Upper lobe of right lung (tissue), 1 donor: ENCODE data around the gene SNX21. TPM values are rescaled to one million over a fixed set of nuclear protein-coding genes. Genes with fewer than 3 reads are reported as not detected.

Source experiments
- ATAC-seq: fragments of 200-7000 bp; cut with Tn5 transposase; one replicate; pipeline ENCODE4 v1.9.1; 2020; ENCODE audit warnings: mild to moderate bottlenecking, moderate library complexity
- DNase-seq: peaks from one replicate; pipeline ENCODE4 v3.0.0-alpha.2; 2020
- H3K27ac ChIP-seq: fragments of 200-600 bp; one replicate; pipeline ENCODE4 v1.8.0; 2022
- H3K27me3 ChIP-seq: fragments of 200-600 bp; one replicate; pipeline ENCODE4 v1.8.0; 2022; ENCODE audit warnings: mild to moderate bottlenecking
- H3K36me3 ChIP-seq: fragments of 200-600 bp; one replicate; pipeline ENCODE4 v1.8.0; 2022
- H3K4me1 ChIP-seq: fragments of 200-600 bp; one replicate; pipeline ENCODE4 v1.8.0; 2022
- H3K4me3 ChIP-seq: fragments of 200-600 bp; one replicate; pipeline ENCODE4 v1.8.0; 2022; ENCODE audit warnings: mild to moderate bottlenecking
- H3K9me3 ChIP-seq: fragments of 200-600 bp; one replicate; pipeline ENCODE4 v1.8.0; 2022
- intact Hi-C: fragments of 100-400 bp; cut with DNase I; formaldehyde crosslinking; loops from one replicate; pipeline ENCODE4 v1.11.0; 2022
- total RNA-seq: library from RNA; stranded (reverse); fragmentation: NEBNext Ultra II Directional; extraction: Animal tissue kit (Norgen Biotek cat#: 25700); gene quantifications from one replicate; pipeline ENCODE4 v1.2.1, GENCODE V29; 2021
- TF ChIP-seq, protein P1 (sequence below): fragments of 200-600 bp; IDR thresholded peaks from one replicate; pipeline ENCODE4 v1.8.0; 2022; ENCODE audit warnings: antibody characterized with exemption
- donor health status: DM: no; HTN: yes; CAD: no; lungs with severe emphysema.

SNX21 gene
- total RNA-seq, 1 donor from 2014 or later = 23.4 TPM

- Histone ChIP-seq H3K9me3 (no peaks in the 10 kb centered on the region), H3K4me3 (no peak overlapping the region), H3K27me3 (no peaks in the 10 kb centered on the region), H3K4me1 (peaks cover 13% of the 10 kb centered on the region), H3K27ac (no peak overlapping the region), H3K36me3 (peaks cover 40% of the 10 kb centered on the region)
- DNase-seq (no peak), ATAC-seq (no peak)
- intact Hi-C loops = no loop called here
- TF ChIP-seq, protein P1, sequence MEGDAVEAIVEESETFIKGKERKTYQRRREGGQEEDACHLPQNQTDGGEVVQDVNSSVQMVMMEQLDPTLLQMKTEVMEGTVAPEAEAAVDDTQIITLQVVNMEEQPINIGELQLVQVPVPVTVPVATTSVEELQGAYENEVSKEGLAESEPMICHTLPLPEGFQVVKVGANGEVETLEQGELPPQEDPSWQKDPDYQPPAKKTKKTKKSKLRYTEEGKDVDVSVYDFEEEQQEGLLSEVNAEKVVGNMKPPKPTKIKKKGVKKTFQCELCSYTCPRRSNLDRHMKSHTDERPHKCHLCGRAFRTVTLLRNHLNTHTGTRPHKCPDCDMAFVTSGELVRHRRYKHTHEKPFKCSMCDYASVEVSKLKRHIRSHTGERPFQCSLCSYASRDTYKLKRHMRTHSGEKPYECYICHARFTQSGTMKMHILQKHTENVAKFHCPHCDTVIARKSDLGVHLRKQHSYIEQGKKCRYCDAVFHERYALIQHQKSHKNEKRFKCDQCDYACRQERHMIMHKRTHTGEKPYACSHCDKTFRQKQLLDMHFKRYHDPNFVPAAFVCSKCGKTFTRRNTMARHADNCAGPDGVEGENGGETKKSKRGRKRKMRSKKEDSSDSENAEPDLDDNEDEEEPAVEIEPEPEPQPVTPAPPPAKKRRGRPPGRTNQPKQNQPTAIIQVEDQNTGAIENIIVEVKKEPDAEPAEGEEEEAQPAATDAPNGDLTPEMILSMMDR = no peak
Measured at GRCh38 chr20:45882469-45883099, 49.0 kb downstream of the SNX21 start.

- peaks cover 13% of the 10 kb centered on the region for H3K4me1 ChIP-seq
- H3K4me3 ChIP-seq = no peak overlapping the region
- intact Hi-C loops = no loop called here
- peaks cover 35% of the 10 kb centered on the region for H3K36me3 ChIP-seq
- TF ChIP-seq, protein P1 = no peak
- DNase-seq = peak; percentile 43
- ATAC-seq = no peak
- H3K9me3 ChIP-seq = no peaks in the 10 kb centered on the region
- H3K27ac ChIP-seq = no peak overlapping the region
- no peaks in the 10 kb centered on the region for H3K27me3 ChIP-seq
Measured at GRCh38 chr20:45883100-45883469, 49.5 kb downstream of the SNX21 start.

GRCh38 chr20:45886590-45887345, 53.2 kb downstream of the SNX21 start:
- ATAC-seq = no peak
- DNase-seq = no peak
- H3K36me3 ChIP-seq = peaks cover 27% of the 10 kb centered on the region
- no peaks in the 10 kb centered on the region for H3K9me3 ChIP-seq
- H3K27ac ChIP-seq = no peak overlapping the region
- intact Hi-C loops = no loop called here
- H3K27me3 ChIP-seq = no peaks in the 10 kb centered on the region
- H3K4me1 ChIP-seq = peaks cover 7% of the 10 kb centered on the region
- TF ChIP-seq, protein P1 = no peak
- no peak overlapping the region for H3K4me3 ChIP-seq

DNA sequence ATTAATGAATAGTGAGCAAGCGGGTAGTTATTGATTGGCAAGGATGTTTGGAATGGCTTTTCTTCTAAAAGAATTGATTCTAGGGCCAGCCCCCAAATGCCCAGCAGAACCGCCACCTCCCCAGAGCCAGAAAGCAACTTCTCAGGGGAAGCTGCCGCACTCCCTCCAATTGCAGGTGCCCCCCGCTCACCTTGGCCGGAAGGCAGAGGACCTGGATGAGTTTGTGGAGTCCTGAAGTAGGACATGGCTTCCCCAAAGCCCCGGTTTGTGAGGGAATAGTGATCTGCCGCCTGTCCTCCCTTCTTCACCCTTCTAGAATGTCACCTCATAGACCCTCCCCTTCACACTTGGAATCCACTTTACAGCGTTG, 53.7 kb downstream of the SNX21 start, which contains the start of gene SPATA25:
Gene SPATA25 (minus strand): TSS at position 277 of the 370 bp plus-strand sequence. CDS start 32 bp downstream, at position 245.
- Histone ChIP-seq H3K27ac (no peak within 1 kb of the TSS), H3K4me1 (peaks cover 7% of the 10 kb centered on the region), H3K4me3 (no peak within 1 kb of the TSS), H3K27me3 (no peaks in the 10 kb centered on the region), H3K9me3 (no peaks in the 10 kb centered on the region), H3K36me3 (peaks cover 27% of the 10 kb centered on the region)
- TF ChIP-seq, protein P1 = no peak
- DNase-seq (no peak), ATAC-seq (no peak)
- intact Hi-C loops = no loop called here

DNA sequence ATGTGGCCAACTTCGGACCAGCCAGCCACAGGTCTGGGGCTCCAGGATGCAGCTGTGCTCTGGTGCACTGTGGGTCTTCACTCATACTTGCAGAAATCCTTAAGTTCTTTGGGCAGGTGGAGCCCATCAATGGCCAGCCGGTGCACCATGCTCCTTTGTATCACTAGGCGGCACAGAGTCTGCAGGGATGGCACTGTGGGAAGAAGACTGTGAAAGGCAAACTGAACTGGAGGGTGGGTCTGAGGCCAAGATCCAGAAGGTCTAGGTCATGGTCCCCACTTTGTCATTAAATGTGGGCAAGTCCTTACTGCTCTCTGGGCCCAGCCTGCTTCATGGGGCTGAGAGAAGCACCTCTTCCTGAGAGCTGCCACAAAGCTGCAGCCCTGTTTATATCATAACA, 55.1 kb downstream of the SNX21 start:
- peaks cover 14% of the 10 kb centered on the region for H3K36me3 ChIP-seq
- no peak for ATAC-seq
- peaks cover 8% of the 10 kb centered on the region for H3K4me1 ChIP-seq
- TF ChIP-seq, protein P1 = no peak
- no peaks in the 10 kb centered on the region for H3K27me3 ChIP-seq
- DNase-seq = no peak
- no peaks in the 10 kb centered on the region for H3K9me3 ChIP-seq
- no peak overlapping the region for H3K4me3 ChIP-seq
- intact Hi-C loops = no loop called here
- no peak overlapping the region for H3K27ac ChIP-seq
